Stomach (tissue), 9 donors: Measurements from ENCODE around the gene FOXO1. TPM values are rescaled to one million over a fixed set of nuclear protein-coding genes. Genes with fewer than 3 reads are reported as not detected.

ENCODE experiments used
- DNase-seq, 2 donors: peaks; one replicate each; pipeline versions ENCODE4 v3.0.0 to v3.0.0-alpha.2; 2013 to 2019
- H3K27ac ChIP-seq, 5 donors: fragments of 200-600 bp in 4 of 5; sonication (generic) in 4 of 5; one replicate each; pipeline ENCODE4 v1.5.1; 2013 to 2019; ENCODE audit warnings: mild to moderate bottlenecking in 1 of 5, moderate library complexity in 1 of 5
- H3K27me3 ChIP-seq, 3 donors: fragments of 200-600 bp; sonication (generic); one replicate each; pipeline ENCODE4 v1.5.1; 2017 to 2019; ENCODE audit warnings: mixed run types in 1 of 3
- H3K36me3 ChIP-seq, 4 donors: fragments of 200-600 bp; sonication (generic); 1 replicate in 3 of 4; 2 replicates in 1 of 4; pipeline ENCODE4 v1.5.1; 2016 to 2019
- H3K4me1 ChIP-seq, 4 donors: fragments of 200-600 bp; sonication (generic); one replicate each; pipeline ENCODE4 v1.5.1; 2016 to 2019
- H3K4me3 ChIP-seq, 4 donors: fragments of 200-600 bp; sonication (generic) in 3 of 4; one replicate each; pipeline ENCODE4 v1.5.1; 2016 to 2019; ENCODE audit warnings: mild to moderate bottlenecking in 1 of 4
- H3K9me3 ChIP-seq, 4 donors: fragments of 200-600 bp; sonication (generic); one replicate each; pipeline ENCODE4 v1.5.1; 2016 to 2019
- CTCF ChIP-seq, 7 experiments: fragments of 450-650 bp in 4 of 7; fragments of 200-600 bp in 3 of 7; sonication (generic) in 3 of 7; IDR thresholded peaks; one replicate each; pipeline ENCODE4 v1.5.1; 2016 to 2019; ENCODE audit warnings: antibody characterized with exemption in 7 of 7, control low read depth in 2 of 7, mild to moderate bottlenecking in 1 of 7
- EP300 ChIP-seq: sonication (generic); formaldehyde crosslinking; IDR thresholded peaks from one replicate; pipeline ENCODE4 v1.6.1; 2017; ENCODE audit warnings: antibody characterized with exemption
- POLR2A ChIP-seq, 4 donors: fragments of 450-650 bp; IDR thresholded peaks; one replicate each; pipeline ENCODE4 v1.6.1; 2016; ENCODE audit warnings: antibody characterized with exemption in 4 of 4, control low read depth in 2 of 4, mild to moderate bottlenecking in 1 of 4, moderate library complexity in 1 of 4
- POLR2AphosphoS5 ChIP-seq, 3 donors: sonication (generic); formaldehyde crosslinking; IDR thresholded peaks; one replicate each; pipeline ENCODE4 v1.6.1; 2016; ENCODE audit warnings: antibody characterized with exemption in 3 of 3
- WGBS, 5 donors: extraction: QIAGEN DNeasy Blood & Tissue Kit in 3 of 5; methylation state at CpG; one replicate each; pipeline versions ENCODE4 v1.1.5 to v1.1.7; 2013 to 2018; 5-methylcytosine and 5-hydroxymethylcytosine counted together
- intact Hi-C: fragments of 100-400 bp; cut with DNase I; formaldehyde crosslinking; loops from one replicate; pipeline ENCODE4 v1.15.1; 2023; ENCODE audit warnings: low total_unique reads
- polyA plus RNA-seq, 3 donors: library from polyadenylated mRNA; stranded (reverse); fragments of 200-250 nt; gene quantifications; one replicate each; pipeline ENCODE4 v1.2.3, GENCODE V29; 2013
- total RNA-seq, 5 donors: library from RNA; depleted of rRNA; stranded (reverse); fragments of >200 nt; gene quantifications; one replicate each; pipeline versions ENCODE4 v1.1.0 to v1.2.3, GENCODE V29; 2014 to 2016
- donor health status: healthy with polysubstance abuse.
- donor health status: Bipolar disorder and iron deficiency.
- donor health status: healthy.

The FOXO1 gene
- total and polyA plus RNA-seq, 8 donors = 4.2 to 43.7 (median 19.6) TPM

- Histone ChIP-seq H3K4me3 (no peak overlapping the region), H3K27me3 (no peaks in the 10 kb centered on the region), H3K36me3 (no peaks in the 10 kb centered on the region), H3K9me3 (peaks cover under 1 to 4% (median 3%) of the 10 kb centered on the region in 4 donors), H3K4me1 (peaks cover 33 to 77% (median 61%) of the 10 kb centered on the region in 4 donors), H3K27ac (peak overlapping the region in 1 of 5 donors; percentile 60)
- WGBS, 5 donors = 93 to 100% (median 97%) methylated on average over 2 of the region's 2 CpGs
- no peak for DNase-seq
- TF ChIP-seq EP300 (no peak), POLR2A (IDR thresholded peaks at IDR 0.05) (no peak), CTCF (IDR thresholded peaks at IDR 0.05) (no peak), POLR2AphosphoS5 (IDR thresholded peaks at IDR 0.05) (no peak)
- intact Hi-C loops = no loop called here
Measured at GRCh38 chr13:40588101-40588500, 78.3 kb downstream of the FOXO1 start.

GRCh38 chr13:40586886-40587565 is 79.4 kb downstream of the FOXO1 start:
- Histone ChIP-seq H3K9me3 (peaks cover 7 to 10% (median 8%) of the 10 kb centered on the region in 4 donors), H3K36me3 (no peaks in the 10 kb centered on the region), H3K4me3 (no peak overlapping the region), H3K4me1 (peaks cover 33 to 71% (median 61%) of the 10 kb centered on the region in 4 donors), H3K27ac (no peak overlapping the region), H3K27me3 (no peaks in the 10 kb centered on the region)
- no peak for DNase-seq
- TF ChIP-seq CTCF (IDR thresholded peaks at IDR 0.05) = no peak
- no peak for TF ChIP-seq POLR2AphosphoS5 (IDR thresholded peaks at IDR 0.05)
- no peak for TF ChIP-seq POLR2A (IDR thresholded peaks at IDR 0.05)
- TF ChIP-seq EP300 = no peak
- 39 to 63% (median 49%) methylated on average over 5 of the region's 5 CpGs for WGBS, 5 donors
- intact Hi-C loops = no loop called here

- H3K27me3 ChIP-seq = no peaks in the 10 kb centered on the region
- peak overlapping the region in 1 of 5 donors; percentile 9 for H3K27ac ChIP-seq
- H3K36me3 ChIP-seq = no peaks in the 10 kb centered on the region
- H3K4me3 ChIP-seq = no peak overlapping the region
- TF ChIP-seq POLR2A (IDR thresholded peaks at IDR 0.05) = no peak
- H3K4me1 ChIP-seq = peaks cover 36 to 78% (median 64%) of the 10 kb centered on the region in 4 donors
- intact Hi-C loops = no loop called here
- 57 to 76% (median 67%) methylated on average over 1 of the region's 1 CpG for WGBS, 5 donors
- peaks cover 7 to 10% (median 8%) of the 10 kb centered on the region in 4 donors for H3K9me3 ChIP-seq
- DNase-seq = no peak
Measured at GRCh38 chr13:40585911-40586471, 80.5 kb downstream of the FOXO1 start.

DNA sequence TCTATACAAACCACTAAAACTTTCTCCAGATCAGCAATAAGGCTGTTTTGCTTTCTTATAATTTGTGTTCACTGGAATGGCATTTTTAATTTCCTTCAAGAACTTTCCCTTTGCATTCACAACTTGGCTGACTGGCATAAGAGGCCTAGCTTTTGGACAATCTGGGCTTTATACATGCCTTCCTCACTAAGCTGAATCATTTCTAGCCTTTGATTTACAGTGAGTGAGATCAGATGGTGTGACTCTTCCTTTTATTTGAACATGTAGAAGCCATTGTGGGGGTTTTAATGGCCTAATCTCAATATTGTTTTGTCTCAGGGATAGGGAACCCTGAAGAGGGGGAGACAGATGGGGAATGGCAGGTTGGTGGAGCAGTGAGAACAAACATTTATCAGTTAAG is 82.7 kb downstream of the FOXO1 start:
- Histone ChIP-seq H3K27ac (no peak overlapping the region), H3K36me3 (no peaks in the 10 kb centered on the region), H3K27me3 (no peaks in the 10 kb centered on the region), H3K9me3 (peaks cover 7 to 10% (median 8%) of the 10 kb centered on the region in 4 donors), H3K4me1 (peaks cover 36 to 78% (median 61%) of the 10 kb centered on the region in 4 donors), H3K4me3 (no peak overlapping the region)
- no peak for DNase-seq
- TF ChIP-seq POLR2A (IDR thresholded peaks at IDR 0.05) (no peak), EP300 (no peak)
- intact Hi-C loops = no loop called here

- H3K27me3 ChIP-seq = no peaks in the 10 kb centered on the region
- no peak for TF ChIP-seq EP300
- no peak for TF ChIP-seq CTCF (IDR thresholded peaks at IDR 0.05)
- no peak for TF ChIP-seq POLR2A (IDR thresholded peaks at IDR 0.05)
- H3K4me1 ChIP-seq = peaks cover 36 to 78% (median 61%) of the 10 kb centered on the region in 4 donors
- 97 to 99% (median 98%) methylated on average over 2 of the region's 2 CpGs for WGBS, 5 donors
- H3K36me3 ChIP-seq = no peaks in the 10 kb centered on the region
- H3K9me3 ChIP-seq = peaks cover 7 to 10% (median 8%) of the 10 kb centered on the region in 4 donors
- no peak overlapping the region for H3K27ac ChIP-seq
- DNase-seq = no peak
- no peak overlapping the region for H3K4me3 ChIP-seq
- intact Hi-C loops = no loop called here
Measured at GRCh38 chr13:40582531-40582930, 83.9 kb downstream of the FOXO1 start.
